Measurements from ENCODE around the gene CNST.

GRCh38 chr1:246708166-246708565 is 141.9 kb downstream of the CNST start:
- TF ChIP-seq CTCF (IDR thresholded peaks at IDR 0.05) (no peak), POLR2A (IDR thresholded peaks at IDR 0.05) (no peak)
